H9 (cell line): Measurements from ENCODE around the gene HS3ST1. TPM values are rescaled to one million over a fixed set of nuclear protein-coding genes. Genes with fewer than 3 reads are reported as not detected.

ENCODE experiments used
- DNase-seq: peaks from one replicate; pipeline ENCODE4 v3.0.0-alpha.2; 2017
- H2AFZ ChIP-seq: one replicate; pipeline ENCODE4 v1.6.1; 2013; ENCODE audit warnings: mild to moderate bottlenecking, low read length, control low read depth, moderate library complexity
- H2AK5ac ChIP-seq: 2 replicates; pipeline ENCODE4 v1.6.1; 2013; ENCODE audit warnings: low read length, control low read depth, mixed read lengths; ENCODE audit not compliant: insufficient read length
- H2BK120ac ChIP-seq: one replicate; pipeline ENCODE4 v1.6.1; 2013; ENCODE audit warnings: low read depth, mild to moderate bottlenecking, low read length, control low read depth, inconsistent platforms; ENCODE audit not compliant: poor library complexity, severe bottlenecking
- H2BK12ac ChIP-seq: 2 replicates; pipeline ENCODE4 v1.6.1; 2013; ENCODE audit warnings: low read length, control low read depth, mixed read lengths, low read depth; ENCODE audit not compliant: insufficient read length
- H2BK15ac ChIP-seq: 2 replicates; pipeline ENCODE4 v1.6.1; 2013; ENCODE audit warnings: low read depth, low read length, control low read depth
- H2BK20ac ChIP-seq: one replicate; pipeline ENCODE4 v1.6.1; 2013; ENCODE audit warnings: low read depth, mild to moderate bottlenecking, low read length, control low read depth, inconsistent platforms; ENCODE audit not compliant: poor library complexity, severe bottlenecking
- H2BK5ac ChIP-seq: 2 replicates; pipeline ENCODE4 v1.6.1; 2013; ENCODE audit warnings: low read length, control low read depth, mixed read lengths; ENCODE audit not compliant: insufficient read length
- H3K14ac ChIP-seq: 2 replicates; pipeline ENCODE4 v1.6.1; 2013; ENCODE audit warnings: low read length, control low read depth; ENCODE audit not compliant: insufficient read depth
- H3K18ac ChIP-seq: 2 replicates; pipeline ENCODE4 v1.6.1; 2013; ENCODE audit warnings: low read depth, mild to moderate bottlenecking, mixed read lengths, low read length, control low read depth; ENCODE audit not compliant: insufficient read length
- H3K23ac ChIP-seq: 2 replicates; pipeline ENCODE4 v1.6.1; 2013; ENCODE audit warnings: low read length, control low read depth, mixed read lengths, low read depth; ENCODE audit not compliant: insufficient read length
- H3K23me2 ChIP-seq: 2 replicates; pipeline ENCODE4 v1.6.1; 2013; ENCODE audit warnings: low read depth, mild to moderate bottlenecking, mixed read lengths, low read length, control low read depth; ENCODE audit not compliant: insufficient read length, poor library complexity, severe bottlenecking
- H3K27ac ChIP-seq: 2 replicates; pipeline ENCODE4 v1.5.1; 2013; ENCODE audit warnings: low read length, control low read depth, mixed read lengths, low read depth; ENCODE audit not compliant: insufficient read length
- H3K27me3 ChIP-seq: 2 replicates; pipeline ENCODE4 v1.6.1; 2013; ENCODE audit warnings: low read length, control low read depth, inconsistent platforms; ENCODE audit not compliant: insufficient read depth
- H3K4ac ChIP-seq: 2 replicates; pipeline ENCODE4 v1.6.1; 2013; ENCODE audit warnings: low read depth, mild to moderate bottlenecking, control low read depth, inconsistent platforms, low read length, moderate library complexity
- H3K4me1 ChIP-seq: 2 replicates; pipeline ENCODE4 v1.6.1; 2013; ENCODE audit warnings: low read length, control low read depth, inconsistent platforms; ENCODE audit not compliant: insufficient read depth
- H3K4me2 ChIP-seq: 2 replicates; pipeline ENCODE4 v1.6.1; 2013; ENCODE audit warnings: low read length, control low read depth, mixed read lengths; ENCODE audit not compliant: insufficient read length, insufficient read depth
- H3K56ac ChIP-seq: 2 replicates; pipeline ENCODE4 v1.6.1; 2013; ENCODE audit warnings: low read depth, mild to moderate bottlenecking, mixed read lengths, low read length, control low read depth; ENCODE audit not compliant: insufficient read length
- H3K79me1 ChIP-seq: 2 replicates; pipeline ENCODE4 v1.6.1; 2013; ENCODE audit warnings: low read depth, mild to moderate bottlenecking, moderate library complexity, low read length, control low read depth, inconsistent platforms; ENCODE audit not compliant: insufficient read depth, poor library complexity, severe bottlenecking
- H3K79me2 ChIP-seq: 2 replicates; pipeline ENCODE4 v1.6.1; 2013; ENCODE audit warnings: low read length, control low read depth, inconsistent platforms; ENCODE audit not compliant: insufficient read depth
- H3K9ac ChIP-seq: 2 replicates; pipeline ENCODE4 v1.6.1; 2013; ENCODE audit warnings: low read length, control low read depth, mixed read lengths; ENCODE audit not compliant: insufficient read length; ENCODE audit errors: extremely low read depth
- H3K9me3 ChIP-seq: one replicate; pipeline ENCODE4 v1.6.1; 2013; ENCODE audit warnings: low read depth, low read length, inconsistent platforms; ENCODE audit not compliant: control insufficient read depth
- H3T11ph ChIP-seq: one replicate; pipeline ENCODE4 v1.6.1; 2013; ENCODE audit warnings: mild to moderate bottlenecking, low read length, control low read depth, inconsistent platforms
- H4K20me1 ChIP-seq: one replicate; pipeline ENCODE4 v1.6.1; 2013; ENCODE audit not compliant: control insufficient read depth, insufficient read length, insufficient read depth
- H4K5ac ChIP-seq: 2 replicates; pipeline ENCODE4 v1.6.1; 2013; ENCODE audit warnings: low read depth, mild to moderate bottlenecking, mixed read lengths, low read length, control low read depth; ENCODE audit not compliant: insufficient read length
- H4K8ac ChIP-seq: replicated peaks from 2 replicates; pipeline ENCODE4 v1.6.1; 2013; ENCODE audit warnings: low read length, control low read depth, mixed read lengths, low read depth; ENCODE audit not compliant: insufficient read length
- H4K91ac ChIP-seq: 2 replicates; pipeline ENCODE4 v1.6.1; 2013; ENCODE audit warnings: low read depth, mild to moderate bottlenecking, moderate library complexity, mixed read lengths, low read length, control low read depth; ENCODE audit not compliant: insufficient read length
- H3K27ac Mint-ChIP-seq, 3 experiments: 2 replicates in 2 of 3; 3 replicates in 1 of 3; pipeline ENCODE4 v1.8.0; 2020 to 2021; ENCODE audit warnings: mixed read lengths in 3 of 3, mild to moderate bottlenecking in 1 of 3, moderate library complexity in 1 of 3
- H3K27me3 Mint-ChIP-seq: 2 replicates; pipeline ENCODE4 v1.8.0; 2021; ENCODE audit warnings: low read depth, mild to moderate bottlenecking, moderate library complexity, mixed read lengths
- H3K36me3 Mint-ChIP-seq, 3 experiments: 2 replicates in 2 of 3; 3 replicates in 1 of 3; pipeline ENCODE4 v1.8.0; 2020 to 2021; ENCODE audit warnings: low read depth in 3 of 3, mixed read lengths in 3 of 3; ENCODE audit not compliant: insufficient read depth in 1 of 3
- H3K4me1 Mint-ChIP-seq, 2 experiments: 2 replicates each; pipeline ENCODE4 v1.8.0; 2020; ENCODE audit warnings: mixed read lengths in 2 of 2
- H3K4me3 Mint-ChIP-seq, 2 experiments: 2 replicates in 1 of 2; 3 replicates in 1 of 2; pipeline ENCODE4 v1.8.0; 2020 to 2021; ENCODE audit warnings: mild to moderate bottlenecking in 2 of 2, mixed read lengths in 2 of 2, moderate library complexity in 1 of 2
- H3K9me3 Mint-ChIP-seq, 2 experiments: 2 replicates in 1 of 2; 3 replicates in 1 of 2; pipeline ENCODE4 v1.8.0; 2020; ENCODE audit warnings: mild to moderate bottlenecking in 2 of 2, mixed read lengths in 2 of 2, moderate library complexity in 1 of 2
- CTCF ChIP-seq: fragments of 200-600 bp; sonication (generic); conservative IDR thresholded peaks from 3 replicates; pipeline ENCODE4 v1.8.0; 2021; ENCODE audit warnings: antibody characterized with exemption, mild to moderate bottlenecking
- WGBS: extraction: QIAGEN DNeasy Blood & Tissue Kit; methylation state at CpG from one replicate; pipeline ENCODE4 v1.1.7; 2013; ENCODE audit warnings: missing lambda C conversion rate, low lambda C conversion rate, mixed read lengths; ENCODE audit not compliant: insufficient read length; ENCODE audit errors: extremely low coverage; 5-methylcytosine and 5-hydroxymethylcytosine counted together
- total RNA-seq: library from RNA; stranded (reverse); gene quantifications from 2 replicates; pipeline ENCODE4 v1.2.1, GENCODE V29; 2021

Gene HS3ST1
- total RNA-seq, 1 experiment from 2014 or later, result 0.04 TPM

DNA sequence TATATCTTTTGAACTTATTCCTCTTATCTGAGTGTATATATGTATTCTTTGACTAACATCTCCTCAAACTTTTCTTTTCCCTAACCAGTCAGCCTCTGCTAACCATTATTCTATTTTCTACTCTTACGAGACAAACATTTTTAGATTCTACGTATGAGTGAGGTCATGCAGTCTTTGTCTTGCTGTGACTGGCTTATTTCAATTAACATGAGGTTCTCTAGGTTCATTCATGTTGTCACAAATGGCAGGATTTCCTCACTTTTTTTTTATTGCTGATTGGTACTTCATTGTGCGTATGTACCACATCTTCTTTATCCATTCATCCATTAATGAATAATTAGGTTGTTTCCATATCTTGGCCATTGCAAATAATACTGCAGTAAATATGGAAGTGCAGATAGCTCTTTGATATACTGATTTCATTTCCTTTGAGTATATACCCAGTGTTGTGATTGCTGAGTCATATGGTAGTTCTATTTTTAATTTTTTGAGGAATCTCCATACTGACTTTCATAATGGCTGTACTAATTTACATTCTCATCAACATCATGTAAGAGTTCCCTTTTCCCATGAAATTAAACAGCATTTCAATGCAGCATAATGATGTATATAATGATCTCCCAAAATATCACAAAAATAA lies 80.1 kb downstream of the HS3ST1 start:
- no peak for DNase-seq
- H3K56ac ChIP-seq, result no peak overlapping the region
- H3K4me1 Mint-ChIP-seq, result peaks cover 0 to 4% of the 10 kb centered on the region in 2 experiments; a peak in 2 of 4 replicates
- TF ChIP-seq CTCF, result no peak
- H2AFZ ChIP-seq, result no peak overlapping the region
- no peak overlapping the region for H3T11ph ChIP-seq
- H2BK120ac ChIP-seq, result no peak overlapping the region
- no peak overlapping the region for H4K5ac ChIP-seq
- H3K9me3 Mint-ChIP-seq, result no peaks in the 10 kb centered on the region
- no peak overlapping the region for H3K18ac ChIP-seq
- H3K36me3 Mint-ChIP-seq, result no peaks in the 10 kb centered on the region; a peak in 1 of 7 replicates
- no peak overlapping the region for H2AK5ac ChIP-seq
- no peak overlapping the region for H3K4me3 Mint-ChIP-seq
- no peak overlapping the region for H3K14ac ChIP-seq
- no peaks in the 10 kb centered on the region; the same call in 1 of the 2 replicates for H3K4me1 ChIP-seq
- no peak overlapping the region for H3K4ac ChIP-seq
- no peak overlapping the region; a peak in 1 of 7 replicates for H3K27ac Mint-ChIP-seq
- H2BK12ac ChIP-seq, result no peak overlapping the region
- no peaks in the 10 kb centered on the region; the same call in 1 of the 2 replicates for H3K27me3 Mint-ChIP-seq
- no peak overlapping the region for H2BK20ac ChIP-seq
- no peaks in the 10 kb centered on the region for H3K23me2 ChIP-seq
- no CpG with 5 or more reads among the region's 3 CpGs for WGBS
- no peaks in the 10 kb centered on the region for H3K27me3 ChIP-seq
- H4K8ac ChIP-seq, result no peak overlapping the region
- no peaks in the 10 kb centered on the region for H3K79me1 ChIP-seq
- no peak overlapping the region for H3K4me2 ChIP-seq
- no peak overlapping the region for H4K91ac ChIP-seq
- H2BK5ac ChIP-seq, result no peak overlapping the region
- H3K27ac ChIP-seq, result no peak overlapping the region
- H4K20me1 ChIP-seq, result no peaks in the 10 kb centered on the region
- no peak overlapping the region for H3K9ac ChIP-seq
- no peak overlapping the region for H3K23ac ChIP-seq
- H2BK15ac ChIP-seq, result no peak overlapping the region
- no peaks in the 10 kb centered on the region for H3K79me2 ChIP-seq
- H3K9me3 ChIP-seq, result no peaks in the 10 kb centered on the region
